Heart right ventricle (tissue), 16 donors: ENCODE results near the gene GMDS. TPM values are rescaled to one million over a fixed set of nuclear protein-coding genes. Genes with fewer than 3 reads are reported as not detected.

Experiments
- ATAC-seq, 8 donors: fragments of 200-7000 bp; cut with Tn5 transposase; one replicate each; pipeline ENCODE4 v1.9.1; 2020; ENCODE audit warnings: mild to moderate bottlenecking in 8 of 8, moderate library complexity in 8 of 8, moderate number of reproducible peaks in 1 of 8
- DNase-seq, 2 donors: peaks; one replicate each; pipeline ENCODE4 v3.0.0-alpha.2; 2020
- H3K27ac ChIP-seq, 10 donors: fragments of 200-600 bp; sonication (generic) in 2 of 10; one replicate each; pipeline versions ENCODE4 v1.5.0 to v1.8.0; 2020 to 2022; ENCODE audit warnings: mild to moderate bottlenecking in 3 of 10
- H3K27me3 ChIP-seq, 7 donors: fragments of 200-600 bp; one replicate each; pipeline ENCODE4 v1.8.0; 2021 to 2022; ENCODE audit warnings: mild to moderate bottlenecking in 2 of 7
- H3K36me3 ChIP-seq, 9 donors: fragments of 200-600 bp; sonication (generic) in 1 of 9; one replicate each; pipeline versions ENCODE4 v1.5.0 to v1.8.0; 2020 to 2022; ENCODE audit warnings: mild to moderate bottlenecking in 2 of 9
- H3K4me1 ChIP-seq, 9 donors: fragments of 200-600 bp; sonication (generic) in 1 of 9; one replicate each; pipeline versions ENCODE4 v1.5.0 to v1.8.0; 2020 to 2022; ENCODE audit warnings: mild to moderate bottlenecking in 4 of 9
- H3K4me3 ChIP-seq, 10 donors: fragments of 200-600 bp; sonication (generic) in 2 of 10; one replicate each; pipeline versions ENCODE4 v1.5.0 to v1.8.0; 2020 to 2022; ENCODE audit warnings: mild to moderate bottlenecking in 7 of 10, moderate library complexity in 2 of 10
- H3K9me3 ChIP-seq, 11 donors: fragments of 200-600 bp in 10 of 11; sonication (generic) in 2 of 11; one replicate each; pipeline versions ENCODE4 v1.5.0 to v1.8.0; 2013 to 2022; ENCODE audit warnings: mild to moderate bottlenecking in 2 of 11, control low read depth in 1 of 11, moderate library complexity in 1 of 11
- WGBS, 2 donors: extraction: QIAGEN DNeasy Blood & Tissue Kit; methylation state at CpG; one replicate each; pipeline ENCODE4 v1.1.7; 2013; ENCODE audit warnings: inconsistent platforms in 1 of 2; 5-methylcytosine and 5-hydroxymethylcytosine counted together
- intact Hi-C, 10 donors: fragments of 100-400 bp; cut with DNase I; formaldehyde crosslinking; loops; one replicate each; pipeline versions ENCODE4 v1.11.1 to v1.14.2; 2022
- polyA plus RNA-seq, 2 donors: library from polyadenylated mRNA; stranded (reverse); fragments of 200-250 nt; gene quantifications; one replicate each; pipeline ENCODE4 v1.2.3, GENCODE V29; 2013
- total RNA-seq, 10 donors: library from RNA; stranded (reverse); fragmentation: NEBNext Ultra II Directional in 3 of 10; extraction: Animal tissue kit (Norgen Biotek cat#: 25700) in 3 of 10; gene quantifications; one replicate each; pipeline versions ENCODE4 v1.2.1 to v1.2.4, GENCODE V29; 2021 to 2023
- TF ChIP-seq, protein P1 (sequence below), 9 donors: fragments of 200-600 bp; sonication (generic) in 2 of 9; IDR thresholded peaks; one replicate each; pipeline versions ENCODE4 v1.5.0 to v1.8.0; 2021 to 2022; ENCODE audit warnings: antibody characterized with exemption in 9 of 9, mild to moderate bottlenecking in 5 of 9, moderate library complexity in 1 of 9
- donor health status: Arrhythmogenic right ventricular cardiomyopathy.
- donor health status: ischemic (EF 13 %, LVEDD 7.1; RV severe dilation, severe dysfunction).
- donor health status: healthy with polysubstance abuse.
- donor health status: DM: no; HTN: yes; CAD: no.
- donor health status: DM: no; HTN: no; CAD: no.
- donor health status: ischemic (EF 25% LVEDD 6.9; RV normal size, moderate dysfunction).
- donor health status: ischemic (EF 25% LVEDD 5.7; RV mildly dilated, moderate dysfunction).
- donor health status: healthy.
- donor health status: DM: yes; HTN: yes; CAD: no.
- donor health status: Ischemic cardiomyopathy.
- donor health status: ischemic (EF 35%, LVEDD 5.7; RV mildly dilated, moderate dysfunction).
- donor health status: nonischemic (EF 11% LVEDD 7.7; RV severe dilation, severe dysfunction).
- donor health status: DM: yes; HTN: yes; CAD: no.
- donor health status: PGD.
- donor health status: ischemic (EF 29% LVEDD 5.4; RV normal size, mild dysfunction).
- donor health status: nonischemic (EF 23%, LVEDD 6.1; RV moderate dilation, normal function).

Gene GMDS
- total and polyA plus RNA-seq, 12 donors: 5.0 to 10.6 (median 6.9) TPM

GRCh38 chr6:1910621-1911407 is 334.6 kb downstream of the GMDS start:
- H3K27me3 ChIP-seq: no peaks in the 10 kb centered on the region
- peak in 1 of 8 donors; percentile 35 for ATAC-seq
- TF ChIP-seq, protein P1, sequence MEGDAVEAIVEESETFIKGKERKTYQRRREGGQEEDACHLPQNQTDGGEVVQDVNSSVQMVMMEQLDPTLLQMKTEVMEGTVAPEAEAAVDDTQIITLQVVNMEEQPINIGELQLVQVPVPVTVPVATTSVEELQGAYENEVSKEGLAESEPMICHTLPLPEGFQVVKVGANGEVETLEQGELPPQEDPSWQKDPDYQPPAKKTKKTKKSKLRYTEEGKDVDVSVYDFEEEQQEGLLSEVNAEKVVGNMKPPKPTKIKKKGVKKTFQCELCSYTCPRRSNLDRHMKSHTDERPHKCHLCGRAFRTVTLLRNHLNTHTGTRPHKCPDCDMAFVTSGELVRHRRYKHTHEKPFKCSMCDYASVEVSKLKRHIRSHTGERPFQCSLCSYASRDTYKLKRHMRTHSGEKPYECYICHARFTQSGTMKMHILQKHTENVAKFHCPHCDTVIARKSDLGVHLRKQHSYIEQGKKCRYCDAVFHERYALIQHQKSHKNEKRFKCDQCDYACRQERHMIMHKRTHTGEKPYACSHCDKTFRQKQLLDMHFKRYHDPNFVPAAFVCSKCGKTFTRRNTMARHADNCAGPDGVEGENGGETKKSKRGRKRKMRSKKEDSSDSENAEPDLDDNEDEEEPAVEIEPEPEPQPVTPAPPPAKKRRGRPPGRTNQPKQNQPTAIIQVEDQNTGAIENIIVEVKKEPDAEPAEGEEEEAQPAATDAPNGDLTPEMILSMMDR (IDR thresholded peaks at IDR 0.05): no peak
- H3K9me3 ChIP-seq: no peaks in the 10 kb centered on the region
- WGBS, 2 donors: 76% methylated on average over 8 of the region's 8 CpGs
- no peak for DNase-seq
- intact Hi-C loops: no loop called here
- H3K36me3 ChIP-seq: no peaks in the 10 kb centered on the region
- H3K27ac ChIP-seq: no peak overlapping the region
- no peaks in the 10 kb centered on the region for H3K4me1 ChIP-seq
- H3K4me3 ChIP-seq: no peak overlapping the region

DNA sequence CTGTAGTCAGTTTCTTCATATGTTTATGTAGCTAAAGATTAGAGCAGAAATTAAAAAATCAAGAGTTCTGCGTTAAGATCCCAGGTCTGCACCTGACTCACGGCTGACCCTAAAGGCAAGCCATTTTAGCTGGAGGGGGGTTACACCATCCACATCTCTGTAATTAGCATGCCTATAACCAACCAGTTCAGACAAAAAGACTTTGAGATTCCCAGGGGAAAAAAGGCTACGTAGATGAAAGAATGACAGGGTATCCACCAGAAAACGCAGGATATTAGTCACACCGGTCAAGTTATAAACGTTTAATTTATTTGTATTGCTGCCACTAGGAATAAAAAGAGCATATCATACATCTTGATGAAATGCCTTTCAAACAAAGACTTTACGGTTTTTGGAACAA is 336.6 kb downstream of the GMDS start:
- 90 to 92% methylated on average over 7 of the region's 7 CpGs for WGBS, 2 donors
- Histone ChIP-seq H3K4me1 (peaks cover 0 to 11% (median 5%) of the 10 kb centered on the region in 9 donors), H3K27ac (no peak overlapping the region), H3K36me3 (no peaks in the 10 kb centered on the region), H3K27me3 (no peaks in the 10 kb centered on the region), H3K9me3 (no peaks in the 10 kb centered on the region), H3K4me3 (no peak overlapping the region)
- no peak for DNase-seq
- no peak for ATAC-seq
- intact Hi-C loops: no loop called here
- TF ChIP-seq, protein P1 (IDR thresholded peaks at IDR 0.05): no peak

GRCh38 chr6:1906609-1907008 is 338.8 kb downstream of the GMDS start:
- 77 to 85% methylated on average over 6 of the region's 6 CpGs for WGBS, 2 donors
- no peaks in the 10 kb centered on the region for H3K27me3 ChIP-seq
- no peaks in the 10 kb centered on the region for H3K9me3 ChIP-seq
- peaks cover 0 to 13% (median 5%) of the 10 kb centered on the region in 9 donors for H3K4me1 ChIP-seq
- ATAC-seq (no peak), DNase-seq (no peak)
- TF ChIP-seq, protein P1 (IDR thresholded peaks at IDR 0.05): no peak
- peaks cover 0 to 4% (median 0%) of the 10 kb centered on the region in 9 donors for H3K36me3 ChIP-seq
- no peak overlapping the region for H3K27ac ChIP-seq
- intact Hi-C loops: no loop called here
- H3K4me3 ChIP-seq: no peak overlapping the region

DNA sequence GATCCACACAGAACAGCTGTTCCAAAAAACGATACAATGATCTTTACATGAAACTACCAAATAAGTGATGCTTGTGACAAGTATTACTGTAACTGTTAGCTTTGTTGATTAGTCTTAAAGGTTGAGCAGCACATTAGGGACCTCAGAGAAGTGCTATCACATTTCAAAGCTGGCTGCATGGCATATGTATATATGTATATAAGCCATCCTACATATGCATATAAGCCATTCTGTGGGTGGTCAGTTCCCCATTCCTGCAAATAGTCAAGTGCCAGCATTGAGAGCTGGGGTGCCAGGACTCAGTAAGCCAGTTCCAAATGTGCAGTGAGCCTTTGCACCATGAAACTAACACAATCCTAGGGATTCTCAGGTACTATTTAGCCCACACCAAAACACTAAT is 339.4 kb downstream of the GMDS start:
- DNase-seq (no peak), ATAC-seq (no peak)
- TF ChIP-seq, protein P1 (IDR thresholded peaks at IDR 0.05): no peak

More for the DNA sequence above, 339.4 kb downstream of the GMDS start:
- Histone ChIP-seq H3K36me3 (peaks cover 0 to 4% (median 0%) of the 10 kb centered on the region in 9 donors), H3K27me3 (no peaks in the 10 kb centered on the region), H3K27ac (no peak overlapping the region), H3K4me1 (peaks cover 0 to 13% (median 5%) of the 10 kb centered on the region in 9 donors), H3K4me3 (no peak overlapping the region), H3K9me3 (no peaks in the 10 kb centered on the region)
- WGBS, 2 donors: 89% methylated on average over 1 of the region's 1 CpG
- intact Hi-C loops: no loop called here
